GM19023 (cell line): ENCODE results near the gene MAP2.

Source experiments
- ATAC-seq: cut with Tn5 transposase; IDR thresholded peaks from one replicate; pipeline ENCODE4 v1.9.1; 2021; ENCODE audit warnings: mild to moderate bottlenecking, moderate library complexity; ENCODE audit not compliant: unreplicated experiment

Gene MAP2

GRCh38 chr2:209526561-209526960 lies 102.7 kb downstream of the MAP2 start:
- ATAC-seq = no peak

GRCh38 chr2:209529579-209529978 lies 105.7 kb downstream of the MAP2 start:
- no peak for ATAC-seq

GRCh38 chr2:209532321-209532720 lies 108.5 kb downstream of the MAP2 start:
- ATAC-seq = no peak

GRCh38 chr2:209533391-209533790 lies 109.5 kb downstream of the MAP2 start:
- no peak for ATAC-seq

- no peak for ATAC-seq
Observed at GRCh38 chr2:209534228-209534627, 110.4 kb downstream of the MAP2 start.

- no peak for ATAC-seq
Observed at GRCh38 chr2:209536363-209536762, 112.5 kb downstream of the MAP2 start.

- no peak for ATAC-seq
Observed at GRCh38 chr2:209547726-209548125, 123.9 kb downstream of the MAP2 start.

- ATAC-seq = no peak
Observed at GRCh38 chr2:209549589-209549988, 125.7 kb downstream of the MAP2 start.

GRCh38 chr2:209553913-209554312 lies 130.1 kb downstream of the MAP2 start:
- ATAC-seq = no peak

- no peak for ATAC-seq
Observed at GRCh38 chr2:209556354-209556961, 132.6 kb downstream of the MAP2 start.

- no peak for ATAC-seq
Observed at GRCh38 chr2:209560911-209561310, 137.1 kb downstream of the MAP2 start.

- no peak for ATAC-seq
Observed at GRCh38 chr2:209563453-209563852, 139.6 kb downstream of the MAP2 start.

GRCh38 chr2:209564816-209565215 lies 141.0 kb downstream of the MAP2 start:
- ATAC-seq = no peak

GRCh38 chr2:209565896-209566582 lies 142.2 kb downstream of the MAP2 start:
- ATAC-seq = no peak

- ATAC-seq = no peak
Observed at GRCh38 chr2:209570194-209570593, 146.3 kb downstream of the MAP2 start.

GRCh38 chr2:209574515-209574914 lies 150.7 kb downstream of the MAP2 start:
- no peak for ATAC-seq

GRCh38 chr2:209577376-209578357 lies 153.8 kb downstream of the MAP2 start:
- ATAC-seq = no peak

GRCh38 chr2:209578394-209579001 lies 154.7 kb downstream of the MAP2 start:
- ATAC-seq = no peak

- no peak for ATAC-seq
Observed at GRCh38 chr2:209579230-209579749, 155.4 kb downstream of the MAP2 start.

GRCh38 chr2:209581040-209581439 lies 157.2 kb downstream of the MAP2 start:
- ATAC-seq = no peak

GRCh38 chr2:209582281-209582680 lies 158.4 kb downstream of the MAP2 start:
- no peak for ATAC-seq
